PC-3 (cell line): ENCODE results near the gene PREB. TPM values are rescaled to one million over a fixed set of nuclear protein-coding genes. Genes with fewer than 3 reads are reported as not detected.

Experiments
- ATAC-seq: fragments of 200-7000 bp; cut with Tn5 transposase; 2 replicates; pipeline ENCODE4 v1.9.1; 2020; ENCODE audit warnings: mild to moderate bottlenecking, moderate library complexity
- BruUV-seq: library from RNA; stranded (reverse); fragments of 400-500 nt; replicated peaks from 2 replicates; lab custom pipeline; 2021; lab: Mats Ljungman, UMichigan
- CTCF ChIA-PET: fragments of 300-600 bp; sonication (Branson Sonifier 250); formaldehyde crosslinking; loops from one replicate; lab custom pipeline; 2022; ENCODE audit warnings: antibody characterized with exemption; lab: Charles Lee
- POLR2A ChIA-PET: fragments of 300-600 bp; sonication (Branson Sonifier 250); formaldehyde crosslinking; loops from one replicate; lab custom pipeline; 2022; ENCODE audit warnings: antibody characterized with exemption; ENCODE audit not compliant: unreplicated experiment; lab: Charles Lee
- DNase-seq: peaks from one replicate; pipeline ENCODE4 v3.0.0-alpha.2; 2015
- H2AFZ ChIP-seq: fragments of 300-600 bp; sonication (generic); 2 replicates; pipeline ENCODE4 v1.6.0; 2016; ENCODE audit warnings: antibody characterized with exemption, low read length
- H3F3A ChIP-seq: fragments of 300-600 bp; sonication (generic); one replicate; pipeline ENCODE4 v1.6.0; 2017; ENCODE audit warnings: antibody characterized with exemption, low read length, control low read depth, mild to moderate bottlenecking; ENCODE audit not compliant: unreplicated experiment
- H3K27ac ChIP-seq: fragments of 300-600 bp; sonication (generic); 2 replicates; pipeline ENCODE4 v1.5.1; 2016; ENCODE audit warnings: mild to moderate bottlenecking, low read length
- H3K27me3 ChIP-seq: fragments of 300-600 bp; sonication (generic); 2 replicates; pipeline ENCODE4 v1.6.1; 2016; ENCODE audit warnings: low read length, mixed read lengths
- H3K36me3 ChIP-seq: fragments of 300-600 bp; sonication (generic); 2 replicates; pipeline ENCODE4 v1.6.1; 2016; ENCODE audit warnings: low read depth, mixed run types, low read length, mixed read lengths
- H3K4me1 ChIP-seq: fragments of 300-600 bp; sonication (generic); 2 replicates; pipeline ENCODE4 v1.5.1; 2016; ENCODE audit warnings: low read length; ENCODE audit not compliant: insufficient read depth
- H3K4me2 ChIP-seq: fragments of 300-600 bp; sonication (generic); 2 replicates; pipeline ENCODE4 v1.6.0; 2016; ENCODE audit warnings: low read length
- H3K4me3 ChIP-seq: fragments of 300-600 bp; sonication (generic); 2 replicates; pipeline ENCODE4 v1.5.1; 2016; ENCODE audit warnings: mild to moderate bottlenecking, low read length, mixed read lengths
- H3K79me2 ChIP-seq: fragments of 300-600 bp; sonication (generic); 2 replicates; pipeline ENCODE4 v1.6.1; 2017; ENCODE audit warnings: low read length, mixed read lengths
- H3K9ac ChIP-seq: fragments of 300-600 bp; sonication (generic); 2 replicates; pipeline ENCODE4 v1.6.0; 2016; ENCODE audit warnings: mild to moderate bottlenecking, low read length
- H3K9me2 ChIP-seq: fragments of 300-600 bp; sonication (generic); replicated peaks from 2 replicates; pipeline ENCODE4 v1.6.1; 2016; ENCODE audit warnings: mixed run types, low read length, mixed read lengths
- H3K9me3 ChIP-seq: fragments of 300-600 bp; sonication (generic); 2 replicates; pipeline ENCODE4 v1.6.1; 2016; ENCODE audit warnings: low read length, mixed read lengths
- H4K20me1 ChIP-seq: fragments of 300-600 bp; sonication (generic); 2 replicates; pipeline ENCODE4 v1.6.1; 2016; ENCODE audit warnings: low read length, mixed read lengths
- EZH2 ChIP-seq: fragments of 300-600 bp; sonication (generic); IDR thresholded peaks from one replicate; pipeline ENCODE4 v1.6.1; 2017; ENCODE audit warnings: antibody characterized with exemption, mild to moderate bottlenecking, low read length; ENCODE audit not compliant: unreplicated experiment
- EZH2phosphoT487 ChIP-seq: fragments of 300-600 bp; sonication (generic); IDR thresholded peaks from 2 replicates; pipeline ENCODE4 v1.6.1; 2018; ENCODE audit warnings: mild to moderate bottlenecking, antibody characterized with exemption, low read length, borderline replicate concordance
- intact Hi-C: fragments of 100-400 bp; cut with micrococcal nuclease; formaldehyde crosslinking; loops from 2 replicates; pipeline ENCODE4 v1.9.0; 2023
- total RNA-seq: library from RNA; depleted of rRNA; stranded (reverse); fragments of >200 nt; gene quantifications from 2 replicates; pipeline ENCODE4 v1.2.3, GENCODE V29; 2014
- TF ChIP-seq, protein P1 (sequence below): fragments of 300-600 bp; sonication (generic); conservative IDR thresholded peaks from 2 replicates; pipeline ENCODE4 v1.5.1; 2017; ENCODE audit warnings: antibody characterized with exemption, low read depth, mild to moderate bottlenecking, low read length

Gene PREB
- total RNA-seq, 1 experiment from 2014 or later = 85.6 TPM

DNA sequence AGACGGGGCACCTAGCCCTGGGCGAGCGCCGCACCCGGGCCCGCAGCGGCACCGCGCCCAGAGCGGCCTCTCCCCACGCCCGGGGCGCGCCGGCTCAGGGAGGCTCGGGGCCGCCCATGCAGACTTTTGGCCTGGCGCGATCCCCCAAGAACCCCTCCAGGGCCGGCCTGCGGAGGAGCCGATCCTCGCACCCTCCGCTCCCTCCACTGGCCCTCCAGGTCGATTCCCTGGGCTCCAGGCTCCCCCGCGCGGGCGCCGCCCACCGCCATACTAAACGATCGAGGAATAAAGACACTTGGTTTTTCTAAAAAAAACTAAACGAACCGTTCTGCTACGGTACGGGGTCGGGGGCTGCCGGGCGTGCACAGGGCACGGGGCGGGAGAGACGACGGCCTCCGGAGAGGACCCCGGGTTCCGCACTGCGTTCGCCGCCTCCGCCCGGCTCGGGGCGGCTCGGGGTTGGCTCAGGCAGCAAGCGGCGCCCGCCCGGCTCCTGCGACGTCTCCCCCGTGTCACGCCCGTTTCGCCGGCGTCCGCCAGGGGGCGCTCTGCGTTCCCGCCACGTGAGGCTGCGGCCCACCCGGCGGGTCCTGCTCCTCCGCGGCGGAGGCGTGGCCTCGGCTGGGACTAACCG, 48.2 kb downstream of the PREB start:
- peaks cover 19% of the 10 kb centered on the region; the same call in 1 of the 2 replicates for H3K4me1 ChIP-seq
- H3K9me3 ChIP-seq = no peaks in the 10 kb centered on the region
- H3K27ac ChIP-seq = no peak overlapping the region
- TF ChIP-seq EZH2phosphoT487 (no peak), EZH2 (no peak)
- TF ChIP-seq, protein P1, sequence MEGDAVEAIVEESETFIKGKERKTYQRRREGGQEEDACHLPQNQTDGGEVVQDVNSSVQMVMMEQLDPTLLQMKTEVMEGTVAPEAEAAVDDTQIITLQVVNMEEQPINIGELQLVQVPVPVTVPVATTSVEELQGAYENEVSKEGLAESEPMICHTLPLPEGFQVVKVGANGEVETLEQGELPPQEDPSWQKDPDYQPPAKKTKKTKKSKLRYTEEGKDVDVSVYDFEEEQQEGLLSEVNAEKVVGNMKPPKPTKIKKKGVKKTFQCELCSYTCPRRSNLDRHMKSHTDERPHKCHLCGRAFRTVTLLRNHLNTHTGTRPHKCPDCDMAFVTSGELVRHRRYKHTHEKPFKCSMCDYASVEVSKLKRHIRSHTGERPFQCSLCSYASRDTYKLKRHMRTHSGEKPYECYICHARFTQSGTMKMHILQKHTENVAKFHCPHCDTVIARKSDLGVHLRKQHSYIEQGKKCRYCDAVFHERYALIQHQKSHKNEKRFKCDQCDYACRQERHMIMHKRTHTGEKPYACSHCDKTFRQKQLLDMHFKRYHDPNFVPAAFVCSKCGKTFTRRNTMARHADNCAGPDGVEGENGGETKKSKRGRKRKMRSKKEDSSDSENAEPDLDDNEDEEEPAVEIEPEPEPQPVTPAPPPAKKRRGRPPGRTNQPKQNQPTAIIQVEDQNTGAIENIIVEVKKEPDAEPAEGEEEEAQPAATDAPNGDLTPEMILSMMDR = peak; percentile 66
- no peaks in the 10 kb centered on the region for H3K36me3 ChIP-seq
- no peaks in the 10 kb centered on the region for H4K20me1 ChIP-seq
- BruUV-seq = no TSS peak
- no peaks in the 10 kb centered on the region for H3K79me2 ChIP-seq
- H3K4me3 ChIP-seq = peak overlapping the region; percentile 86
- intact Hi-C loops = loop anchor here (1.0 kb wide), 1 partner anchor 54 kb away; the partner anchor contains the start of gene TMEM214
- peak overlapping the region; percentile 80 for H3K9ac ChIP-seq
- no peaks in the 10 kb centered on the region for H3F3A ChIP-seq
- POLR2A ChIA-PET = interaction anchor here (0.6 to 0.7 kb wide), 2 partner anchors 124 to 217 kb away, joined by 3 to 8 read pairs; no protein-coding TSS in a partner anchor
- CTCF ChIA-PET = interaction anchor here (0.6 to 1.3 kb wide), 1 partner anchor 105 kb away, joined by 3 to 6 read pairs; no protein-coding TSS in a partner anchor
- H2AFZ ChIP-seq = peak overlapping the region; percentile 97
- H3K4me2 ChIP-seq = peak overlapping the region; percentile 98
- ATAC-seq = peak; percentile 84
- peak; percentile 96 for DNase-seq
- H3K9me2 ChIP-seq = no peaks in the 10 kb centered on the region
- H3K27me3 ChIP-seq = no peaks in the 10 kb centered on the region

DNA sequence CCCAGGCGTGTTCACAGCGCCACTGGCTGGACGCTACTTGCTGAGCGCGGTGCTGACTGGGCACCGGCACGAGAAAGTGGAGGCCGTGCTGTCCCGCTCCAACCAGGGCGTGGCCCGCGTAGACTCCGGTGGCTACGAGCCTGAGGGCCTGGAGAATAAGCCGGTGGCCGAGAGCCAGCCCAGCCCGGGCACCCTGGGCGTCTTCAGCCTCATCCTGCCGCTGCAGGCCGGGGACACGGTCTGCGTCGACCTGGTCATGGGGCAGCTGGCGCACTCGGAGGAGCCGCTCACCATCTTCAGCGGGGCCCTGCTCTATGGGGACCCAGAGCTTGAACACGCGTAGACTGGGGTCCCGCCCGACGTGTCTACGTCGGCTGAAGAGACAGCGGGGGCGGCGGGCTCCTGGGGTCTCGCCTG, 48.8 kb downstream of the PREB start:
- Histone ChIP-seq H3K9ac (peak overlapping the region; percentile 80), H3K27ac (no peak overlapping the region; the same call in 1 of the 2 replicates), H3K9me2 (no peaks in the 10 kb centered on the region), H3K9me3 (no peaks in the 10 kb centered on the region), H2AFZ (peak overlapping the region; percentile 97), H3F3A (no peaks in the 10 kb centered on the region), H3K27me3 (no peaks in the 10 kb centered on the region), H3K79me2 (no peaks in the 10 kb centered on the region), H3K4me1 (peaks cover 19% of the 10 kb centered on the region; the same call in 1 of the 2 replicates), H3K4me2 (peak overlapping the region; percentile 98), H4K20me1 (no peaks in the 10 kb centered on the region), H3K36me3 (no peaks in the 10 kb centered on the region), H3K4me3 (peak overlapping the region; percentile 86)
- CTCF ChIA-PET = interaction anchor here (0.6 kb wide), 1 partner anchor 106 kb away, joined by 3 read pairs; no protein-coding TSS in a partner anchor
- TF ChIP-seq EZH2 (no peak), EZH2phosphoT487 (no peak)
- TF ChIP-seq, protein P1 = peak; percentile 66
- intact Hi-C loops = loop anchor here (1.0 kb wide), 2 partner anchors 53 to 124 kb away; partner anchors contain the start of gene TMEM214
- POLR2A ChIA-PET = interaction anchor here (0.6 kb wide), 1 partner anchor 178 kb away, joined by 5 read pairs; no protein-coding TSS in a partner anchor
- BruUV-seq = no TSS peak
- ATAC-seq (peak; percentile 60), DNase-seq (peak; percentile 69)
